ENCODE data around the gene SLC41A3. TPM values are rescaled to one million over a fixed set of nuclear protein-coding genes. Genes with fewer than 3 reads are reported as not detected.

The SLC41A3 gene
- total RNA-seq, 4 donors from 2014 or later = 36.1 to 54.8 (median 46.3) TPM

DNA sequence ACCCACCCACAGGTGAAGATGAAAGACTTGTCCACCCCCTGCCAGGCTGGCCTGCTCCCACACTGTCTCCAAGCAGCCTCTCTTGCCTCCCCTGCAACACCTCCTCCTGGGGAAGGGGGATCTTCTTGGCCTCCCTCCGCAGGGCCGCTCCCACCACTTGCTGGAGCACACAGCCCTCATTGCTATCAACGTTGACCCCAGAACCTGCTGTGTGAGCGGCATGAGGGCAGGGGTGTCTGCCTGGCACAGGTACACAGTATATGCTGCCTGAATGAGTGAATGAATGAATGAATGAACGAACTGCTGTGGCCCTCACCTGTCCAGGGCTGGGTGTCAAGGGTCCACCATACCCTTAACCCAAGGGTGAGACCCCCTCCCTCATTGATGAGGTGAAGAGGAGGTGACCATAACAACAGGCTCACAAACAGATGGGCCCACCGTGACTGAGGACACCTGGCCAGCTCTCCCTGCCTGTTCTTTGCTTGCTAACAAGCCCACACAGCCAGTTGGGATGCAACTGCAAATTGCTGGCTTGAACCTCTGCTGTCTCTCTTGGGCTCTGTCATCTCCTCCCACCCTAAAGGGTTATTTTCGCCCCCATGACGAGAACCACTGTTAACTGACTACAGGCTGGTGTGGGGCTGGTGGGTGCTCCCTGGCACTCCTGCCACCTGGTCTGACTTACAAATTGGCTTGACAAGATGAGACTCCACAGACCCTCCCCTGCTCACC is 22.5 kb downstream of the SLC41A3 start:
- DNase-seq (ENCODE audit: low spot score in 2 of 2) = no peak
- 82 to 87% methylated on average over 8 of the region's 8 CpGs for WGBS, 2 donors
- no peaks in the 10 kb centered on the region for H3K27me3 ChIP-seq
- H3K9me3 ChIP-seq = no peaks in the 10 kb centered on the region
- H3K27ac ChIP-seq = no peak overlapping the region
- peaks cover 0 to 15% (median 0%) of the 10 kb centered on the region in 3 donors for H3K36me3 ChIP-seq
- H3K4me1 ChIP-seq = peaks cover 0 to 21% (median 3%) of the 10 kb centered on the region in 4 donors
- no peak overlapping the region for H3K4me3 ChIP-seq
- TF ChIP-seq, protein P1, sequence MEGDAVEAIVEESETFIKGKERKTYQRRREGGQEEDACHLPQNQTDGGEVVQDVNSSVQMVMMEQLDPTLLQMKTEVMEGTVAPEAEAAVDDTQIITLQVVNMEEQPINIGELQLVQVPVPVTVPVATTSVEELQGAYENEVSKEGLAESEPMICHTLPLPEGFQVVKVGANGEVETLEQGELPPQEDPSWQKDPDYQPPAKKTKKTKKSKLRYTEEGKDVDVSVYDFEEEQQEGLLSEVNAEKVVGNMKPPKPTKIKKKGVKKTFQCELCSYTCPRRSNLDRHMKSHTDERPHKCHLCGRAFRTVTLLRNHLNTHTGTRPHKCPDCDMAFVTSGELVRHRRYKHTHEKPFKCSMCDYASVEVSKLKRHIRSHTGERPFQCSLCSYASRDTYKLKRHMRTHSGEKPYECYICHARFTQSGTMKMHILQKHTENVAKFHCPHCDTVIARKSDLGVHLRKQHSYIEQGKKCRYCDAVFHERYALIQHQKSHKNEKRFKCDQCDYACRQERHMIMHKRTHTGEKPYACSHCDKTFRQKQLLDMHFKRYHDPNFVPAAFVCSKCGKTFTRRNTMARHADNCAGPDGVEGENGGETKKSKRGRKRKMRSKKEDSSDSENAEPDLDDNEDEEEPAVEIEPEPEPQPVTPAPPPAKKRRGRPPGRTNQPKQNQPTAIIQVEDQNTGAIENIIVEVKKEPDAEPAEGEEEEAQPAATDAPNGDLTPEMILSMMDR (IDR thresholded peaks at IDR 0.05) = no peak
- no peak for TF ChIP-seq EP300 (IDR thresholded peaks at IDR 0.05)
- TF ChIP-seq POLR2A (IDR thresholded peaks at IDR 0.05) = no peak

DNA sequence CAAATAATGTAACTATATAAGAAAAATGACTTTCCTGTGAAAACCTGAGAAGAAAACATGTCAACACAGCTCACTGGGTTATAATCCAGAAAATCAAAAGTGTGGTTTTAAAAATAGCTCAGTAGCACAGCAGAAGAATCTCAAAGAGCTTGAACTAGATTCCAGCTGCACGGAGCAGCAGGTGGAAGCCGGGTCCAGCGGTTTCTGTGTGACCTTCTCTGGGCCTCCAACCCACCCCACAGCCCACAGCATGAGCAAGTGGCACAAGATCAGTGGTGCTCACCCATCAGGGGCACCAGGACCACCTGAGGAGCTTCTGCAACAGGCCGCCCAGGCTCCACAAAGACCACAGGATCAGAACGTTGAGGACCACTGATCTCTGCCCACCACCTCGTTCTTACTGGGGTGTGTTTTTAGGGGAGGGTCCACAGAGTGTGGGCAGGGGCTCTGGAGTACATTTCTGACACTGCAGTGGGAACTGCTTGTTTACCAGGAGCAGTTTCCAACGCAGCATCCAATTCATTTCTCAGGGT is 23.2 kb downstream of the SLC41A3 start:
- Histone ChIP-seq H3K4me1 (peaks cover 0 to 22% (median 3%) of the 10 kb centered on the region in 4 donors), H3K27ac (no peak overlapping the region), H3K9me3 (no peaks in the 10 kb centered on the region), H3K27me3 (no peaks in the 10 kb centered on the region), H3K36me3 (peaks cover 0 to 12% (median 0%) of the 10 kb centered on the region in 3 donors), H3K4me3 (no peak overlapping the region)
- DNase-seq (ENCODE audit: low spot score in 2 of 2) = no peak
- WGBS, 2 donors = 81 to 85% methylated on average over 7 of the region's 7 CpGs
- TF ChIP-seq POLR2A (IDR thresholded peaks at IDR 0.05) (no peak), EP300 (IDR thresholded peaks at IDR 0.05) (no peak)
- TF ChIP-seq, protein P1 (IDR thresholded peaks at IDR 0.05) = no peak

DNA sequence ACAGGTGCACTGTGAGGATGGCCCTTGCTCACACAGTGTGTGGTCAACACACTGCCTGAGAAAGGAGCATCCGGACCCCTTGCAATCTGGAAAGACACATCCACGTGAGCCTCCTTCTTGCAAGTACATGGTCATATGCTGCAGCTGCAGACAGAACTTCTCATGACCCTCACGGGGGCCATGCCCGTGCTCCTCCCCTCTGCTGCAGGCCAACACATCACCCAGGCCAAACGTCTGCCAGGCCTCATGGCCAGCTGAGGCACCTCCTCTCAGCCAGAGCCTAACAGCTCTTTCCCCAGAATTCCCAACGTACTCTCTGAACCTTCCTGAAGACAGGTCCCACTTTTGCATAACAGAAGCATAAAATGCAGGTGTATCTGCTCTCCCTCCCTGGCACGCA is 25.3 kb downstream of the SLC41A3 start:
- no peaks in the 10 kb centered on the region for H3K27me3 ChIP-seq
- TF ChIP-seq EP300 (IDR thresholded peaks at IDR 0.05) (no peak), POLR2A (IDR thresholded peaks at IDR 0.05) (no peak)
- WGBS, 2 donors = 61 to 70% methylated on average over 6 to 7 of the region's 7 CpGs
- peaks cover 0 to 9% (median 0%) of the 10 kb centered on the region in 3 donors for H3K36me3 ChIP-seq
- no peak for DNase-seq (ENCODE audit: low spot score in 2 of 2)
- no peak overlapping the region for H3K4me3 ChIP-seq
- H3K27ac ChIP-seq = no peak overlapping the region
- H3K9me3 ChIP-seq = no peaks in the 10 kb centered on the region
- peaks cover 0 to 22% (median 3%) of the 10 kb centered on the region in 4 donors for H3K4me1 ChIP-seq

DNA sequence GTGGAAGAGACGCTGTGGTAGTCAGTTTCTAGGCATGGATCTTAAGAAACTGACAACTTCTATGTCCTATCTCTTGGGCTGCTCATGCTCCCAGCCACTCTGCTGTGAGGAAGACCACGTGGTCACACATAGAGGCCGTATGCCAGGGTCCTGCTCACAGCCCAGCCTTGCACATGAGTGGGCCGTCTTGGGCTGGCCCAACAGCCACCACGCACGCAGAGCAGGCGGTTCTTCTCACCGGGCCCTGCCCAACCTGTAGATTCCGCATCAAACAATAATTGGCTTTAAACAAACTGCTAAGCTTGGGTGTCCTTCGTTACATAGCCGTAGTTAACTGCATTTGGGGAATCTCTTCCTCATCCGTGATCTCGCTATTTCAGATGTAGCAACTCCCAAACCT is 26.0 kb downstream of the SLC41A3 start:
- WGBS, 2 donors = 89 to 97% methylated on average over 9 to 13 of the region's 13 CpGs
- no peak for DNase-seq (ENCODE audit: low spot score in 2 of 2)
- H3K27me3 ChIP-seq = no peaks in the 10 kb centered on the region
- TF ChIP-seq, protein P1 (IDR thresholded peaks at IDR 0.05) = no peak
- H3K36me3 ChIP-seq = peaks cover 0 to 9% (median 0%) of the 10 kb centered on the region in 3 donors
- no peak overlapping the region for H3K4me3 ChIP-seq
- H3K4me1 ChIP-seq = peaks cover 0 to 22% (median 3%) of the 10 kb centered on the region in 4 donors
- H3K9me3 ChIP-seq = no peaks in the 10 kb centered on the region
- H3K27ac ChIP-seq = no peak overlapping the region

DNA sequence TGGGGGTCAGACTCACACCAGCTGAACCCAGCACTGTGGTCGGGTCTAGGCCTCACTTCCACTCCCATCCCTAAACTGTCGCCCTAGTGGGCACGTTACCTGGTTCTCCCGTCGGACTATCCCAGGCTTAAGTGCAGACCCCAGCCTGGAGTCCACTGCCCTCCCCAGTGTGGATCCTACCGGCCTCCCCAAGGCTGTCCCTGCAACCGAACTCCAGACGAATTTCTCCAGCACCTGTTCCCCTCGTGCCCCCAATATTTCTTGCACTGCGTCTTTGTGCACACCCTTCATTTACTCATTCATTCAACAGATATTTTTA is 26.5 kb downstream of the SLC41A3 start:
- TF ChIP-seq EP300 (IDR thresholded peaks at IDR 0.05) = no peak
- TF ChIP-seq, protein P1 (IDR thresholded peaks at IDR 0.05) = no peak
- TF ChIP-seq POLR2A (IDR thresholded peaks at IDR 0.05) = no peak
- H3K4me1 ChIP-seq = peaks cover 0 to 22% (median 3%) of the 10 kb centered on the region in 4 donors
- H3K9me3 ChIP-seq = no peaks in the 10 kb centered on the region
- H3K4me3 ChIP-seq = no peak overlapping the region
- no peak for DNase-seq (ENCODE audit: low spot score in 2 of 2)
- peaks cover 0 to 9% (median 0%) of the 10 kb centered on the region in 3 donors for H3K36me3 ChIP-seq
- WGBS, 2 donors = 81 to 83% methylated on average over 10 of the region's 10 CpGs
- H3K27ac ChIP-seq = no peak overlapping the region
- H3K27me3 ChIP-seq = no peaks in the 10 kb centered on the region
